Measurements from ENCODE around the gene LRRC7. TPM values are rescaled to one million over a fixed set of nuclear protein-coding genes. Genes with fewer than 3 reads are reported as not detected.

LRRC7 gene
- total RNA-seq, 1 experiment from 2014 or later: not detected

- H3K27me3 ChIP-seq (replicated peaks; ENCODE audit: insufficient read depth, low read depth, low read length, poor library complexity): no peaks in the 10 kb centered on the region
- CTCF ChIA-PET: no interaction called here
- H3K27ac ChIP-seq (ENCODE audit: low read depth, low read length, poor library complexity, severe bottlenecking): no peak overlapping the region
- TF ChIP-seq EZH2 (IDR thresholded peaks at IDR 0.05; ENCODE audit: borderline replicate concordance, low read depth, low read length, poor library complexity, severe bottlenecking) (no peak), CTCF (conservative IDR thresholded peaks at IDR 0.05; ENCODE audit: low read depth, low read length) (no peak)
- DNase-seq (ENCODE audit: low spot score): peak; percentile 6
- H3K36me3 ChIP-seq (ENCODE audit: insufficient read depth, low read length, poor library complexity, severe bottlenecking): no peaks in the 10 kb centered on the region
- no TSS peak for BruUV-seq (replicated peaks)
- intact Hi-C loops (cut with micrococcal nuclease; ENCODE audit: unreplicated experiment): no loop called here
- H3K4me3 ChIP-seq (ENCODE audit: low read depth, low read length, poor library complexity, severe bottlenecking): no peak overlapping the region
- no peaks in the 10 kb centered on the region for H3K9me3 ChIP-seq (ENCODE audit: low read depth, low read length, poor library complexity, severe bottlenecking)
- POLR2A ChIA-PET (ENCODE audit: low non-redundant PET): no interaction called here
- peaks cover 21% of the 10 kb centered on the region for H3K4me1 ChIP-seq (ENCODE audit: insufficient read depth, low read length, poor library complexity, severe bottlenecking)
Measured at GRCh38 chr1:69911301-69911801, 343.6 kb downstream of the LRRC7 start.

GRCh38 chr1:69913977-69914376 is 346.3 kb downstream of the LRRC7 start:
- H3K4me3 ChIP-seq (ENCODE audit: low read depth, low read length, poor library complexity, severe bottlenecking): no peak overlapping the region
- H3K9me3 ChIP-seq (ENCODE audit: low read depth, low read length, poor library complexity, severe bottlenecking): no peaks in the 10 kb centered on the region
- POLR2A ChIA-PET (ENCODE audit: low non-redundant PET): no interaction called here
- peaks cover 21% of the 10 kb centered on the region for H3K4me1 ChIP-seq (ENCODE audit: insufficient read depth, low read length, poor library complexity, severe bottlenecking)
- TF ChIP-seq EZH2 (IDR thresholded peaks at IDR 0.05; ENCODE audit: borderline replicate concordance, low read depth, low read length, poor library complexity, severe bottlenecking) (no peak), CTCF (conservative IDR thresholded peaks at IDR 0.05; ENCODE audit: low read depth, low read length) (no peak)
- CTCF ChIA-PET: no interaction called here
- DNase-seq (ENCODE audit: low spot score): peak; percentile 14
- H3K27ac ChIP-seq (ENCODE audit: low read depth, low read length, poor library complexity, severe bottlenecking): no peak overlapping the region
- H3K27me3 ChIP-seq (replicated peaks; ENCODE audit: insufficient read depth, low read depth, low read length, poor library complexity): no peaks in the 10 kb centered on the region
- intact Hi-C loops (cut with micrococcal nuclease; ENCODE audit: unreplicated experiment): no loop called here
- no TSS peak for BruUV-seq (replicated peaks)
- H3K36me3 ChIP-seq (ENCODE audit: insufficient read depth, low read length, poor library complexity, severe bottlenecking): no peaks in the 10 kb centered on the region

GRCh38 chr1:69914976-69915765 is 347.4 kb downstream of the LRRC7 start:
- Histone ChIP-seq H3K36me3 (ENCODE audit: insufficient read depth, low read length, poor library complexity, severe bottlenecking) (no peaks in the 10 kb centered on the region), H3K4me3 (ENCODE audit: low read depth, low read length, poor library complexity, severe bottlenecking) (no peak overlapping the region), H3K27ac (ENCODE audit: low read depth, low read length, poor library complexity, severe bottlenecking) (peak overlapping the region; percentile 35), H3K9me3 (ENCODE audit: low read depth, low read length, poor library complexity, severe bottlenecking) (no peaks in the 10 kb centered on the region), H3K27me3 (replicated peaks; ENCODE audit: insufficient read depth, low read depth, low read length, poor library complexity) (no peaks in the 10 kb centered on the region), H3K4me1 (ENCODE audit: insufficient read depth, low read length, poor library complexity, severe bottlenecking) (peaks cover 21% of the 10 kb centered on the region)
- BruUV-seq (replicated peaks): no TSS peak
- TF ChIP-seq CTCF (conservative IDR thresholded peaks at IDR 0.05; ENCODE audit: low read depth, low read length) (no peak), EZH2 (IDR thresholded peaks at IDR 0.05; ENCODE audit: borderline replicate concordance, low read depth, low read length, poor library complexity, severe bottlenecking) (no peak)
- intact Hi-C loops (cut with micrococcal nuclease; ENCODE audit: unreplicated experiment): no loop called here
- POLR2A ChIA-PET (ENCODE audit: low non-redundant PET): no interaction called here
- CTCF ChIA-PET: no interaction called here
- DNase-seq (ENCODE audit: low spot score): peak; percentile 57
